HG02759 (cell line): Measurements from ENCODE around the gene ATR.
A peak's percentile ranks its signal among the peaks of the same experiment; 100 is the strongest.

Experiments
- ATAC-seq: cut with Tn5 transposase; IDR thresholded peaks from one replicate; pipeline ENCODE4 v1.9.1; 2021; ENCODE audit warnings: mild to moderate bottlenecking, moderate library complexity; ENCODE audit not compliant: unreplicated experiment

The ATR gene

GRCh38 chr3:142530296-142530695 is 48.2 kb downstream of the ATR start:
- ATAC-seq = no peak

- ATAC-seq = no peak
These were observed 54.5 kb downstream of the ATR start for GRCh38 chr3:142523921-142524566.

GRCh38 chr3:142509079-142509478 is 69.5 kb downstream of the ATR start:
- no peak for ATAC-seq

- ATAC-seq = no peak
These were observed 71.3 kb downstream of the ATR start for GRCh38 chr3:142507241-142507640.

- no peak for ATAC-seq
These were observed 76.1 kb downstream of the ATR start for GRCh38 chr3:142502187-142502985.

GRCh38 chr3:142501004-142501926 is 77.3 kb downstream of the ATR start:
- ATAC-seq = no peak

GRCh38 chr3:142500211-142500610 is 78.3 kb downstream of the ATR start:
- ATAC-seq = no peak

GRCh38 chr3:142498397-142499180 is 79.9 kb downstream of the ATR start:
- ATAC-seq = peak; percentile 82

GRCh38 chr3:142497729-142498128 is 80.8 kb downstream of the ATR start:
- no peak for ATAC-seq

GRCh38 chr3:142495103-142495502 is 83.4 kb downstream of the ATR start:
- no peak for ATAC-seq

GRCh38 chr3:142492184-142492583 is 86.3 kb downstream of the ATR start:
- ATAC-seq = no peak

- ATAC-seq = no peak
These were observed 88.8 kb downstream of the ATR start for GRCh38 chr3:142489572-142490323.

GRCh38 chr3:142484912-142485435 is 93.6 kb downstream of the ATR start:
- no peak for ATAC-seq

- no peak for ATAC-seq
These were observed 97.3 kb downstream of the ATR start for GRCh38 chr3:142481196-142481595.

GRCh38 chr3:142470826-142471225 is 107.7 kb downstream of the ATR start:
- ATAC-seq = no peak

GRCh38 chr3:142468456-142468855 is 110.1 kb downstream of the ATR start:
- no peak for ATAC-seq

GRCh38 chr3:142467768-142468167 is 110.8 kb downstream of the ATR start:
- no peak for ATAC-seq

- ATAC-seq = no peak
These were observed 117.8 kb downstream of the ATR start for GRCh38 chr3:142460689-142461088.

- ATAC-seq = no peak
These were observed 118.6 kb downstream of the ATR start for GRCh38 chr3:142459929-142460328.

GRCh38 chr3:142459096-142459495 is 119.4 kb downstream of the ATR start:
- ATAC-seq = no peak
